GM13977 (cell line): ENCODE results near the gene KRTAP10-9.
"Not testable (repeated sequence)": the region's sequence is repeated elsewhere in the genome, so short reads cannot be mapped to it uniquely, and the experiment has no call there.

Source experiments
- DNase-seq: peaks from one replicate; pipeline ENCODE4 v3.0.0; 2012; ENCODE audit warnings: low spot score
- in situ Hi-C: fragments of 300-500 bp; cut with MboI; formaldehyde crosslinking; loops from one replicate; pipeline ENCODE4 v1.12.0; 2022; ENCODE audit warnings: low sequenced_read_pairs, low pct_unique_long_range_greater_than_20kb, mixed read lengths, inconsistent platforms; ENCODE audit not compliant: unreplicated experiment
- TF ChIP-seq, protein P1 (sequence below): IDR thresholded peaks from 2 replicates; pipeline ENCODE4 v1.5.1; 2012; ENCODE audit warnings: mild to moderate bottlenecking, control low read depth; ENCODE audit not compliant: insufficient read depth; ENCODE audit errors: extremely low read depth, missing control alignments

KRTAP10-9 gene

DNA sequence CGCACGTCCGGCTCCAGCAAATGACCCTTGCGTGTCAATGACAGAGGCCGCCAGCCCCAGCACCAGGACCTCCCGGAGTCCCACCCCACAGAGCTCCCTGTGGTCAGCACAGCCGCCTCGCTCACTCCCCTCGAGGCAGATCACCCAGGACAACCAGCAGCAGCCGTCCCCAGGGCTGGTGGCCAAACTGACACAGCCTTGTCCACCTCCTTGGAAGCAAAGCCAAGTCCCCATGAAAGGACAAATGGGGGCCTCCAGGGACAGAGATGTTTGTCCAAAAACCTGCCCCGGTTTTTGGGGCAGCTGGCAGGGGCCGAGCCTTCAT, 12.4 kb downstream of the KRTAP10-9 start:
- DNase-seq: no peak
- TF ChIP-seq, protein P1, sequence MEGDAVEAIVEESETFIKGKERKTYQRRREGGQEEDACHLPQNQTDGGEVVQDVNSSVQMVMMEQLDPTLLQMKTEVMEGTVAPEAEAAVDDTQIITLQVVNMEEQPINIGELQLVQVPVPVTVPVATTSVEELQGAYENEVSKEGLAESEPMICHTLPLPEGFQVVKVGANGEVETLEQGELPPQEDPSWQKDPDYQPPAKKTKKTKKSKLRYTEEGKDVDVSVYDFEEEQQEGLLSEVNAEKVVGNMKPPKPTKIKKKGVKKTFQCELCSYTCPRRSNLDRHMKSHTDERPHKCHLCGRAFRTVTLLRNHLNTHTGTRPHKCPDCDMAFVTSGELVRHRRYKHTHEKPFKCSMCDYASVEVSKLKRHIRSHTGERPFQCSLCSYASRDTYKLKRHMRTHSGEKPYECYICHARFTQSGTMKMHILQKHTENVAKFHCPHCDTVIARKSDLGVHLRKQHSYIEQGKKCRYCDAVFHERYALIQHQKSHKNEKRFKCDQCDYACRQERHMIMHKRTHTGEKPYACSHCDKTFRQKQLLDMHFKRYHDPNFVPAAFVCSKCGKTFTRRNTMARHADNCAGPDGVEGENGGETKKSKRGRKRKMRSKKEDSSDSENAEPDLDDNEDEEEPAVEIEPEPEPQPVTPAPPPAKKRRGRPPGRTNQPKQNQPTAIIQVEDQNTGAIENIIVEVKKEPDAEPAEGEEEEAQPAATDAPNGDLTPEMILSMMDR: no peak
- in situ Hi-C loops: no loop called here

DNA sequence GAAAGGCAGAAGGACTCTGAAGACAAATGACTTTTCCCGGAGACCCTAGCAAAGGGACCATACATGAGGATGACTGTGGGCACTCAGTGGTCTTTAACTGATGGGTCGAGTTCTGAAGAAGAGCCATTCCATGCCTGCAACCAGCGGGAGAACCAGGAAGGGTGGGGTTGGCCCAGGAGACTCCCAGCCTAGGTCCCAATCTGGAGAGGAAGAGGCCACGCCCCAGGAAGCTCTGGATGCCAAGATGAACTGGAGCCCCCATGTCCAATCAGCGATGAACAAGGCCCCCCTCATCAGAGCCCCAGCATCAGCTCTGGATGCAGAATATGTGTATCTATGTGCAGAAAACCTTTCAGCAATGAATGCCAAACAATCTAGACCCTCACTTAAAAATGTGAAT, 13.9 kb downstream of the KRTAP10-9 start:
- in situ Hi-C loops: no loop called here
- TF ChIP-seq, protein P1: no peak
- no peak for DNase-seq

DNA sequence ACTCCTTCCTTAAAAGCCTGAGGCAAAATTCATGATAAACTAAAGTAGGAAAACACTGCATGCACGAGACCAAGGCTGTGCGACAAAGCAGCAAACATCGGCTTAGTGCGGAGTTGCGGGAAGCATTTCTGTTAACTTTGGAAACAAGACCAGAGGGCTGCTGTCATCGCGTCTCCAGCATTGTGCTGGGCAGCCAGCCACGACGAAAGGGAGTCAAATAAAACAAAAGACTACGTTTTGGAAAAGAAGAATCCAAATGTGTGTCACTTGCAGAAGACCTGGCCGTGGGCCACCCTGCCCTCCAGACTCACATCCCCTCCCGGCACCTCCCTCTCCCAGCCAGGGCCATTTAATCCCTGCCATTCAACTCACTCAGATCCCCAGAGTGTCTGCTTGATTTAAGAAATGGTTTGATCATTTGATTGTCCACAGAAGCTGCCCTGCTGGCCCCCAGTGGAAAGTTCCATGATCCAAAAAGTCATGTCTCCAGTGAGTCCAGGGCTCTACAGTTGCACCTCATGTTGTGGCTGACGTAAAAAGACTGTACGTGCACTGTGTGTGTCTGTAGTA, 16.9 kb downstream of the KRTAP10-9 start:
- TF ChIP-seq, protein P1: no peak
- in situ Hi-C loops: no loop called here

DNA sequence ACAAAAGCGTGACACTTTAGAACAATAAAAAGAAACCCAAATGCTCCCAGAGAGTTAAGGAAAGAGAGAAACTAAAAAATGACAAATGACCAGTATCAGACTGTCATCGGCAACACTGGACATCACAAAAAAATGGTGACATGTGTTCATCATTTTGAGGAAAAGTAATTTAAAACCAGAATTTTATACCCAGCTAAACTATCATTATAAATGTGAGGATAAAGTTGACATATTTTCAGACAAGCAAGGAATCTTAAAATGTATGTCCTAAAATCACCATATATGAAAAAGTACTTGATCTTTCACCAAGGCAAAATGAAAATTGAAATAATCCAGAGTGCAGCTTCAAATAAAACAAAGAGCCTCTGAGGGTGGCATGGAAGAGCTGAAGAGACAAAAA, 18.0 kb downstream of the KRTAP10-9 start:
- TF ChIP-seq, protein P1: no peak
- no peak for DNase-seq
- in situ Hi-C loops: no loop called here

More for the DNA sequence above, 16.9 kb downstream of the KRTAP10-9 start:
- no peak for DNase-seq

DNA sequence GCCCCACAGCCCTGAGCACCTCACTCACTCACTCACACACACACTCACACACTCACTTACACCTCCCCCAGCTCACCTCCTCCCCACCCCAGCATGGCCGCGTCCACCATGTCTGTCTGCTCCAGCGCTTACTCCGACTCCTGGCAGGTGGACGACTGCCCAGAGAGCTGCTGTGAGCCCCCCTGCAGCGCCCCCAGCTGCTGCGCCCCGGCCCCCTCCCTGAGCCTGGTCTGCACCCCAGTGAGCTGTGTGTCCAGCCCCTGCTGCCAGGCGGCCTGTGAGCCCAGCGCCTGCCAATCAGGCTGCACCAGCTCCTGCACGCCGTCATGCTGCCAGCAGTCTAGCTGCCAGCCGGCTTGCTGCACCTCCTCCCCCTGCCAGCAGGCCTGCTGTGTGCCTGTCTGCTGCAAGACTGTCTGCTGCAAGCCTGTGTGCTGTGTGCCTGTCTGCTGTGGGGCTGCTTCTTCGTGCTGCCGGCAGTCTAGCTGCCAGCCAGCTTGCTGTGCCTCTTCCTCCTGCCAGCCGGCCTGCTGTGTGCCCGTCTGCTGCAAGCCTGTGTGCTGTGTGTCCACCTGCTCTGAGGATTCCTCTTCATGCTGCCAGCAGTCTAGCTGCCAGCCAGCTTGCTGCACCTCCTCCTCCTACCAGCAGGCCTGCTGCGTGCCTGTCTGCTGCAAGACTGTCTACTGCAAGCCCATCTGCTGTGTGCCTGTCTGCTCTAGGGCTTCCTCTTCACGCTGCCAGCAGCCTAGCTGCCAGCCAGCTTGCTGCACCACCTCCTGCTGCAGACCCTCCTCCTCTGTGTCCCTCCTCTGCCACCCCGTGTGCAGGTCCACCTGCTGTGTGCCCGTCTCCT, 19.7 kb downstream of the KRTAP10-9 start, which contains the start of gene KRTAP10-11:
Gene KRTAP10-11, plus strand, starts transcription at position 49 of the 856 bp plus-strand sequence. Its CDS starts 45 bp downstream, at position 94.
- in situ Hi-C loops, DNase-seq: not testable (repeated sequence)

DNA sequence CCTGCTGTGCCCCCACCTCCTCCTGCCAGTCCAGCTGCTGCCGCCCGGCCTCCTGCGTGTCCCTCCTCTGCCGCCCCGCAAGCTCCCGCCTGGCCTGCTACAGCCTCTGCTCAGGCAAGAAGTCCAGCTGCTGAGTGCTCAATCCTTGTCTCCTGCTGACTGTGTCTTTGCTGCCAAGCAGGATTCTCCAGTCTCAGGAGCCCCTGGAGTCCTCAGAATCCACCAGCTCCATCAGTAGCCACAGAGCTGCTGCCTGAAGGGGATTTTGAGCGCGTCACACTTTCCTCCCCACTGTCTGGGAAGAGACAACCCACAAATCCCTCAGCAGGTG, 20.3 kb downstream of the KRTAP10-9 start:
- no peak for DNase-seq
- TF ChIP-seq, protein P1: no peak
- in situ Hi-C loops: no loop called here

DNA sequence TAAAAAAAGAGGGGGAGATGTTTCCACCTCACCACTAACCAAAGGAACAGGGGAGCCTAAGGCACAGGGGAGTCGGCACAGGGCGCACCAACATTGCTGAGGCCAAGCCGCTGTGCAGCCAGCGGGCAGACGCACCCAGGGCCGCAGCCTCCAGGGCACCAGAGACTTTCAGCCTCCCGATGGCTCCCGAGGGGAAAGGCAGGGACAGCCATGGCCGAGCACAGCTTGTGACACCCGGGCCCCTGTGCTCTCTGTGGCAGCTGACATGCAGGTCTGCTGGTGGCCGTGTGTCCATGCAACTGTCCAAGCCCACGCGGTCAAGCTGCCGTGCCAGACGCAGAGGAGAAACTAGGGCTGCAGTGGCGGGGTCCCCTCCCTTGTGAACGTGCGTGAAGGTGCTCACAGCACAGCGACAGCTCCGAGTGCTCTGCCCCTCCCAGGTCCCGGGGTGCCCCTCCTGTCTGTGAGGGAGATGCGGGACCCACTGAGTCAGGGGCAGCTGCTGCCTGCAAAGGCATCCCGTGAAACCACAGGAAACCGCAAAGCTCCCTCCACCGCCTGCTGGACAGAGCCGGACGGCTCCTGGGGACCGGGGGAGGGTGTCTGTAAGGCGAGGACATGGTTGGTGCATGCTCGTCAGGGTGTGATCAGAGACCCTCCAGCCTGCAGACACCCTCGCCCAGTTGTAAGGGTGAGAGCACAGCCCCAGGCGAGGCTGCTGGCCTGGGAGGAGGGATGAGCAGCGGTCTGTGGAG, 21.8 kb downstream of the KRTAP10-9 start:
- DNase-seq: no peak
- TF ChIP-seq, protein P1: no peak
- in situ Hi-C loops: no loop called here
